Activated CD8-positive, alpha-beta memory T cell treated with anti-CD3 and anti-CD28 coated beads for 1 hour (primary cell): ENCODE data around the gene MS4A7.

Experiments used
- DNase-seq, 2 donors: peaks; one replicate each; pipeline ENCODE4 v3.0.0-alpha.2; 2020; ENCODE audit warnings: low read depth in 1 of 2; ENCODE audit errors: extremely low read depth in 1 of 2

MS4A7 gene

GRCh38 chr11:60370811-60371298, 7.5 kb upstream of the MS4A7 start:
- no peak for DNase-seq

GRCh38 chr11:60371386-60371785, 6.9 kb upstream of the MS4A7 start:
- DNase-seq, result no peak

GRCh38 chr11:60371854-60372253, 6.5 kb upstream of the MS4A7 start:
- no peak for DNase-seq

- DNase-seq, result no peak
Observed at GRCh38 chr11:60372767-60373166, 5.6 kb upstream of the MS4A7 start.

GRCh38 chr11:60375316-60375715, 3.0 kb upstream of the MS4A7 start:
- DNase-seq, result no peak

- no peak for DNase-seq
Observed at GRCh38 chr11:60376601-60377000, 1.7 kb upstream of the MS4A7 start.

GRCh38 chr11:60377401-60378136, 763 bp upstream of the MS4A7 start:
- DNase-seq, result no peak

GRCh38 chr11:60389279-60389910, 11.1 kb downstream of the MS4A7 start:
- DNase-seq, result no peak

GRCh38 chr11:60390419-60390818, 12.1 kb downstream of the MS4A7 start:
- no peak for DNase-seq

- no peak for DNase-seq
Observed at GRCh38 chr11:60392361-60392760, 14.0 kb downstream of the MS4A7 start.

- no peak for DNase-seq
Observed at GRCh38 chr11:60393016-60393415, 14.7 kb downstream of the MS4A7 start.

GRCh38 chr11:60394666-60395380, 16.5 kb downstream of the MS4A7 start:
- DNase-seq, result no peak

- DNase-seq, result no peak
Observed at GRCh38 chr11:60396382-60396781, 18.1 kb downstream of the MS4A7 start, which contains the start of gene MS4A14. Gene MS4A14 (plus strand): TSS chr11:60396459. CDS start chr11:60396579, 120 bp downstream.

GRCh38 chr11:60396799-60397198, 18.5 kb downstream of the MS4A7 start:
- no peak for DNase-seq

- no peak for DNase-seq
Observed at GRCh38 chr11:60420015-60420414, 41.7 kb downstream of the MS4A7 start.

- no peak for DNase-seq
Observed at GRCh38 chr11:60422609-60423008, 44.3 kb downstream of the MS4A7 start.

GRCh38 chr11:60428517-60428916, 50.2 kb downstream of the MS4A7 start:
- no peak for DNase-seq

- DNase-seq, result no peak
Observed at GRCh38 chr11:60429272-60429671, 50.9 kb downstream of the MS4A7 start, which contains the start of gene MS4A5. Gene MS4A5 (plus strand): TSS chr11:60429572. CDS start chr11:60429675, 103 bp downstream.

- no peak for DNase-seq
Observed at GRCh38 chr11:60431251-60431650, 52.9 kb downstream of the MS4A7 start.

- DNase-seq, result no peak
Observed at GRCh38 chr11:60433401-60433800, 55.1 kb downstream of the MS4A7 start.
